ENCODE data around the gene ZBTB17. TPM values are rescaled to one million over a fixed set of nuclear protein-coding genes. Genes with fewer than 3 reads are reported as not detected.
A peak's percentile ranks its signal among the peaks of the same experiment; 100 is the strongest.
"Not testable (repeated sequence)": the region's sequence is repeated elsewhere in the genome, so short reads cannot be mapped to it uniquely, and the experiment has no call there.

Gene ZBTB17
- polyA plus RNA-seq, 1 experiment, result 21.4 TPM

GRCh38 chr1:15895233-15895632 lies 80.7 kb downstream of the ZBTB17 start:
- Histone ChIP-seq H3K4me3 (ENCODE audit: low read depth, low read length) (no peak overlapping the region), H3K27ac (ENCODE audit: low read depth, low read length) (no peak overlapping the region), H3K27me3 (ENCODE audit: control insufficient read depth, insufficient read depth, low read length) (no peaks in the 10 kb centered on the region), H3K9me3 (ENCODE audit: control insufficient read depth, insufficient read depth, low read length) (no peaks in the 10 kb centered on the region)
- CTCF ChIA-PET, result interaction anchor here (0.7 kb wide), 1 partner anchor 12 kb away, joined by 9 read pairs; no protein-coding TSS in a partner anchor
- POLR2A ChIA-PET, result no interaction called here
- DNase-seq (ENCODE audit: low read depth, low spot score), result no peak
- TF ChIP-seq CTCF (IDR thresholded peaks at IDR 0.05; ENCODE audit: low read depth, low read length), result no peak

DNA sequence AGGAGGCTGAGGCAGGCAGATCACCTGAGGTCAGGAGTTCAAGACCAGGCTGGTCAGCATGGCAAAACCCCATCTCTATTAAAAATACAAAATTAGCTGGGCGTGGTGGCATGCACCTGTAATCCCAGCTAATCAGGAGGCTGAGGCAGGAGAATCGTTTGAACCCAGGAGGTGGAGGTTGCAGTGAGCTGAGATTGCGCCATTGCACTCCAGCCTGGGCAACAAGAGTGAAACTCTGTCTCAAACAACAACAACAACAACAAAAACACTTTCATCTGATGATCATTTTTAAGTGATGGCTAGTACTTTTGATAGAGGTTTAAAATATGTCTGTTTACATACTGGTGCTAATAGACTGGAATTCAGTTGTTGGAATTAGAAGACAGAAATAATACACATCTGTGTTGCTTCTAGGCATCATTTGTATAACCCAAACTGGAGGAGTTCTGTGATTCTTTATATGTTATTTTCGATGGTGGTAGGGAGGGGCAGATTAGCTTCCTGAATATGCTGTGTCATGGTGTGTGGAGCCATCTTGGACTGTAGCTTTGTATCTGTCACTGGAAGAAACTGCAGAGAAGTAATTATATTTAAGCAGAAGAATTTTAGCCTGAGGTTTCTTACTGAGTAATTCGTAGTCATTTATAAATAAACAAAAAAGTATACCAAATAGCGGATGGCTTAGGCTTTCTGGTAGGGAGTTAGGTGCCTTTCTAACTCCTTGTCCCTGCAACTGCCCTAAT lies 82.9 kb downstream of the ZBTB17 start:
- H3K27ac ChIP-seq (ENCODE audit: low read depth, low read length), result peak overlapping the region; percentile 92
- H3K4me3 ChIP-seq (ENCODE audit: low read depth, low read length); H3K27me3 ChIP-seq (ENCODE audit: control insufficient read depth, insufficient read depth, low read length); H3K9me3 ChIP-seq (ENCODE audit: control insufficient read depth, insufficient read depth, low read length): not testable (repeated sequence)
- POLR2A ChIA-PET, result interaction anchor here (0.6 to 1.0 kb wide), 3 partner anchors 10 to 81 kb away, joined by 3 to 4 read pairs (median 3); partner anchors contain the start of gene SPEN
- DNase-seq (ENCODE audit: low read depth, low spot score), result peak; percentile 49
- CTCF ChIA-PET, result interaction anchor here (0.6 kb wide), 1 partner anchor 13 kb away, joined by 9 read pairs; no protein-coding TSS in a partner anchor

Small RNAs within 50 kb of the gene (small RNA-seq; reads per million reads assigned to genes)
- not detected for gene AL034555.1 (ENCODE audit: insufficient read length, low read depth)
- not detected for gene AL355994.1 (ENCODE audit: insufficient read length, low read depth)
- not detected for gene AL355994.5 (ENCODE audit: insufficient read length, low read depth)

Other genes with a start within 250 kb of the ZBTB17 start
- gene SLC25A34, start 239.8 kb downstream of the ZBTB17 start, polyA plus RNA-seq (2011; rRNA removed), result 0.46 and 0.60 TPM in 2 replicates
- not detected in 2 replicates for gene TMEM82, start 233.6 kb downstream of the ZBTB17 start, polyA plus RNA-seq (2011; rRNA removed)
- gene FBLIM1, start 217.3 kb downstream of the ZBTB17 start, polyA plus RNA-seq (2011; rRNA removed), result 122 and 143 TPM in 2 replicates
- gene UQCRHL, start 168.5 kb downstream of the ZBTB17 start, polyA plus RNA-seq (2011; rRNA removed), result 2.7 and 3.0 TPM in 2 replicates
- 5.2 and 5.4 TPM in 2 replicates for gene SPEN, start 128.4 kb downstream of the ZBTB17 start, polyA plus RNA-seq (2011; rRNA removed)
- gene SRARP, start 28.1 kb upstream of the ZBTB17 start, polyA plus RNA-seq (2011; rRNA removed), result not detected in 2 replicates
- gene HSPB7, start 41.9 kb upstream of the ZBTB17 start, polyA plus RNA-seq (2011; rRNA removed), result 3.5 and 5.5 TPM in 2 replicates
- not detected in 2 replicates for gene CLCNKA, start 45.9 kb upstream of the ZBTB17 start, polyA plus RNA-seq (2011; rRNA removed)
- gene CLCNKB, start 67.7 kb upstream of the ZBTB17 start, polyA plus RNA-seq (2011; rRNA removed), result 0.17 and 0.21 TPM in 2 replicates
- gene FAM131C, start 97.5 kb upstream of the ZBTB17 start, polyA plus RNA-seq (2011; rRNA removed), result 0.20 and 0.32 TPM in 2 replicates
- gene EPHA2, start 180.0 kb upstream of the ZBTB17 start, polyA plus RNA-seq (2011; rRNA removed), result 19.1 and 26.0 TPM in 2 replicates
- gene ARHGEF19, start 236.6 kb upstream of the ZBTB17 start, polyA plus RNA-seq (2011; rRNA removed), result 6.7 and 9.5 TPM in 2 replicates